NCI-H446 (cell line): ENCODE data around the gene TXNDC15.
"Not testable (repeated sequence)": the region's sequence is repeated elsewhere in the genome, so short reads cannot be mapped to it uniquely, and the experiment has no call there.

Experiments used
- DNase-seq, 2 experiments: peaks; one replicate each; lab custom pipeline; 2025; lab: John Stamatoyannopoulos, UW

Gene TXNDC15, protein sequence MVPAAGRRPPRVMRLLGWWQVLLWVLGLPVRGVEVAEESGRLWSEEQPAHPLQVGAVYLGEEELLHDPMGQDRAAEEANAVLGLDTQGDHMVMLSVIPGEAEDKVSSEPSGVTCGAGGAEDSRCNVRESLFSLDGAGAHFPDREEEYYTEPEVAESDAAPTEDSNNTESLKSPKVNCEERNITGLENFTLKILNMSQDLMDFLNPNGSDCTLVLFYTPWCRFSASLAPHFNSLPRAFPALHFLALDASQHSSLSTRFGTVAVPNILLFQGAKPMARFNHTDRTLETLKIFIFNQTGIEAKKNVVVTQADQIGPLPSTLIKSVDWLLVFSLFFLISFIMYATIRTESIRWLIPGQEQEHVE

DNA sequence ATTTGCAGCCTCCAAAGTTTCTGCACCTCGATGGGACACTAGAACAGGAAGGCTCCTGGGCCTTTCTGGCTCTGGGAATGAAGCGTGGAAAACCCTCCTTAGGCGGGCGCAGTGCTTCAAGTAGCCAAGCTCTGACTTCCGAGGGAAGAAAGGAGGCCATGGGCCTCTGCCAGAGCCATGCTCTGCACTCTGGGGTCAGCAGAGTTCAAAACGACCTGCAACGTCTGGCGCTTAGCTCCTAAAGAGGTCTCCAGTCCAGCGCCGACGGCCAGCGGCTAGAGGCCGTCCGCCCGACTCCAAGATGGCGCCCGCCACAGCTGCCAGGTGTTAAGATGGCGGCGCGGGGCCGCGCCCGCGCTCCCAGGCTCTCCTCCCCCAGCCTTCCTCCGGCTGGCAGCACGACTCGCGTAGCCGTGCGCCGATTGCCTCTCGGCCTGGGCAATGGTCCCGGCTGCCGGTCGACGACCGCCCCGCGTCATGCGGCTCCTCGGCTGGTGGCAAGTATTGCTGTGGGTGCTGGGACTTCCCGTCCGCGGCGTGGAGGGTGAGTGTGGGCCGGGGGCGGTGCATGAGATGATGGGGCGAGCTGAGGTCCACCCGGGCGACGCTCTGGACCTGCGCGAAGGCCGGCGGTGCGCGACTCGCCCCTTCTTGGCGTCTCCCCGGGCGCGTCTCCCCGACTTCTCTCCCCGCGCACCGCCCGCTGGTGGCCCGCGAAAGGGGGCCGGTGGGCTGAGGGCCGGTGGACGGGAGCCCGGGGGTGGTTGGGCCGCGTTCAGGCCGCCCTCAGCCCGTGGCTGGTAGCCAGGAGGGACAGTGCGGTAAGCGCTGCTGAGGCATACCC lies at the start of gene TXNDC15:
TSS of gene TXNDC15 (plus strand) at position 385 of the 844 bp plus-strand sequence. CDS start at position 442, 57 bp downstream.
- peak; percentile 49 to 87 for DNase-seq

DNA sequence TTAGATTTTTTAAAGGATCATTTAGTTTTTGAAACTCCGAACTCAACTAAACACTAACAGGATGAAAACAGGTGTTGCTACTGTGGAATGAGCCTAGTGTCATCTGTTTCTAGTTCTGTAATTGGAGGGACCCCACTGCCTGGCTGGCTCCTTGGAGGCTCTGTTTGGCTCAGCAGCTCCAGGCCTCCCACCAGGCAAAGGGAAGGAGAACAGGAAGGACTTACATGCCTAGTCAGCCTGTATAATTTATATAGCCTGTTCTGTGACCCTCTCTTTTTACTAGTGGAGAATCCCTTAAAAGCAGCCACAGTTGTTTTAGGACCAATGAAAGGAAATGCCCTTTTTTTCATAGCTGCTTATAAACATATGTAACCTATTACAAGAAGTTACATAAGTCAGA lies 49.5 kb upstream of the TXNDC15 start:
- no peak for DNase-seq

GRCh38 chr5:134825212-134825611 lies 49.0 kb upstream of the TXNDC15 start:
- no peak for DNase-seq

- no peak for DNase-seq
Observed at GRCh38 chr5:134833340-134834032, 40.7 kb upstream of the TXNDC15 start.

- DNase-seq: no peak
Observed at GRCh38 chr5:134835623-134836022, 38.5 kb upstream of the TXNDC15 start.

DNA sequence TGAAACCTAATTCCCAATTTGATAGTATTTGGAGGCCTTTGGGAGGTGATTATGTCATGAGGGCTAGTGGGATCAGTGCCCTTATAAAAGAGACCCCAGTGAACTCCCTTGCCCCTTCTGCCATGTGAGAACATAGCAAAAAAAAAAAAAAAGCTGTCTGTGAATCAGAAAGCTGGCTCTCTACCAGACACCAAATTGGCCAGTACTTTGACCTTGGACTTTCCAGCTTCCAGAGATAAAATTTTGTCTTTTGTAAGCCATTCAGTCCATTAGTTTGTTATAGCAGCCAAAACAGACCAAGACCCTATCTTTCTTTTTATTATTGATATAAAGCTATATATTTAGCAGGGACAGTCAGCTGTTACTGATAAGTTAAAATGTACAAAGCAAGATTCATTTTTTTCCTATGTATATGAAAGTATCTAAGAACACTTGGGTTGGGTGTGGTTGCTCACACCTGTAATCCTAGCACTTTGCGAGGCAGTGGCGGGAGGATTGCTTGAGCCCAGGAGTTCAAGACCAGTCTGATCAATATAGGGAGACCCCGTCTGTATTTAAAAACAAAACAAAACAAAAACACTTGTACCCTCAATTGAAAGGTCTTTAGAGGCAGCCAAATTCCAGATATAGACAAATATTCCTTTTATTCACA lies 36.5 kb upstream of the TXNDC15 start:
- no peak for DNase-seq

- DNase-seq: not testable (repeated sequence)
Observed at GRCh38 chr5:134838361-134838760, 35.8 kb upstream of the TXNDC15 start.

DNA sequence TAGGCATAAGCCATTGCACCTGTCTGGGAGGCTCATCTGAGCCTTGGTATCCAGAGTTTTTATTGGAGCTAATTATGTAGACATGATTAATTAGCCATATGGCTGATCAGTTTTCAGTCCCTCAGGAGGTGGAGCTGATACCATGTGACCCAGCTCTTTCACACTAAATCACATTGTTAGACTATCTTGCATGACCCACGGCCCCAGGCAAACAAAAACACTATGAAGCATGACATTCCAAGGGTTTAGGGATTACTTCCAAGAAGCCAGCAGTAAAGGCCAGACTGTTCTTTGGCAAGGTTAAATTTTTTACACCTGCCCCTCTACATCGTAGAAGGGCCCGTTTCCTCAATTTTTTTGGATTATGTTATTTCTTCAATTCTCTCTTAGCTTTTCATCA lies 33.4 kb upstream of the TXNDC15 start:
- no peak for DNase-seq

GRCh38 chr5:134844252-134844651 lies 29.9 kb upstream of the TXNDC15 start:
- DNase-seq: no peak

- DNase-seq: no peak
Observed at GRCh38 chr5:134845335-134845851, 28.8 kb upstream of the TXNDC15 start.

GRCh38 chr5:134845852-134846640 lies 28.1 kb upstream of the TXNDC15 start, which contains the start of gene C5orf24:
TSS of gene C5orf24 (plus strand) at chr5:134845968. CDS start at chr5:134854901, 8,933 bp downstream.
- DNase-seq: peak; percentile 89 to 97

DNA sequence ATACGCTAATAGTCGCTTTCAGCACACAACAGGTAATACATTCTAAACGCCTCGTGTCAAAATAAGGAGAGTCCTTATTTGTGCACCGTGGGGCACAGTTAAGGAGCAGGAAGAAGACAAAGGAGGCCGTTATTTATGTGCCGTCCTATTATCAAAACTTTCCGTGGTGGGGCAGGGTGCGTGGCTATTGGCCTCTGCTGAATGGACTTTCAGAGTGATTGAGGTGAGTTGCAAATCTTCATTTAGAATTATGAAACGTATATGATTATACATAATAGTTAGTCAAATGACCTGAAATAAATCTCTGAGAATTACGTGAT lies 27.6 kb upstream of the TXNDC15 start:
- DNase-seq: no peak

DNA sequence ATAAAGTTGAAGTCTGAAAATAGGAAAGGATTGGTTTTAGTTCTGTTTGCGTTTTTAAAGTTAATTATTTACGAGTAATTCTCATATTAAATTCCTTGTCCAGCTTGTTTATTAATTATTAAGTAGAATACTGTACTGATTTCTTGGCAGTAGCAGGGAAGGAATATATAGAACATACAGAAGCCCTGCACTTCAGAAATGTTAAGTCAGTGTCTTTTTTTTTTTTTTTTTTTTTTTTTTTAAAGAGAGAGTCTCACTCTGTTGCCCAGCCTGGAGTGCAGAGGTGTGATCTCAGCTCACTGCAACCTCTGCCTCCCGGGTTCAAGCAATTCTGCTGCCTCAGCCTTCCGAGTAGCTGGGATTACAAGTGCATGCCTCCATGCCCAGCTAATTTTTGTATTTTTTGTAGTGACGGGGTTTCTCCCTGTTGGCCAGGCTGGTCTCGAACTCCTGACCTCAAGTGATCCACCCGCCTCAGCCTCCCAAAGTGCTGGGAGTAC lies 24.7 kb upstream of the TXNDC15 start:
- not testable (repeated sequence) for DNase-seq

- DNase-seq: peak in 1 of 2 experiments; percentile 20
Observed at GRCh38 chr5:134851307-134851923, 22.8 kb upstream of the TXNDC15 start.

- DNase-seq: not testable (repeated sequence)
Observed at GRCh38 chr5:134856465-134856864, 17.7 kb upstream of the TXNDC15 start.

GRCh38 chr5:134857401-134857800 lies 16.8 kb upstream of the TXNDC15 start:
- DNase-seq: no peak

GRCh38 chr5:134864707-134865106 lies 9.5 kb upstream of the TXNDC15 start:
- no peak for DNase-seq

DNA sequence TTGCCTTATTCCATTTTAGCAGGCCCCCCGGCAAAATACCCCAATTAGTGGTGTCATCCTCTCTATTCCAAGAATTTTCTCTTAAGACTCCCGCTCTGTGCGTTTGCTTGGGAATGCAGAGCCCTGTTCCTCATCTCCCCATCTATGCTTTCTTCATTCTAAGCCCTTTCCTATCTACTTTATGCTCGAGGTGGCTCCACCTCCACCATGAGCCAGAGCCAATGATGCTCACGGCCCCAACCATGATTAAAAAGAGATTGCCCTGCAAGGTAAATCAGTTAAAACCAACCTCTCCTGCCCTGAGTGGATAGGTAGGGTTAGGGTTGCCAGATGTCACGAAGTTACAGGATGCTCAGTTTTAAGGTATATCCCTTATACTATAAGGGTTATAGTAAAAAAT lies 677 bp upstream of the TXNDC15 start:
- DNase-seq: peak in 1 of 2 experiments; percentile 15

DNA sequence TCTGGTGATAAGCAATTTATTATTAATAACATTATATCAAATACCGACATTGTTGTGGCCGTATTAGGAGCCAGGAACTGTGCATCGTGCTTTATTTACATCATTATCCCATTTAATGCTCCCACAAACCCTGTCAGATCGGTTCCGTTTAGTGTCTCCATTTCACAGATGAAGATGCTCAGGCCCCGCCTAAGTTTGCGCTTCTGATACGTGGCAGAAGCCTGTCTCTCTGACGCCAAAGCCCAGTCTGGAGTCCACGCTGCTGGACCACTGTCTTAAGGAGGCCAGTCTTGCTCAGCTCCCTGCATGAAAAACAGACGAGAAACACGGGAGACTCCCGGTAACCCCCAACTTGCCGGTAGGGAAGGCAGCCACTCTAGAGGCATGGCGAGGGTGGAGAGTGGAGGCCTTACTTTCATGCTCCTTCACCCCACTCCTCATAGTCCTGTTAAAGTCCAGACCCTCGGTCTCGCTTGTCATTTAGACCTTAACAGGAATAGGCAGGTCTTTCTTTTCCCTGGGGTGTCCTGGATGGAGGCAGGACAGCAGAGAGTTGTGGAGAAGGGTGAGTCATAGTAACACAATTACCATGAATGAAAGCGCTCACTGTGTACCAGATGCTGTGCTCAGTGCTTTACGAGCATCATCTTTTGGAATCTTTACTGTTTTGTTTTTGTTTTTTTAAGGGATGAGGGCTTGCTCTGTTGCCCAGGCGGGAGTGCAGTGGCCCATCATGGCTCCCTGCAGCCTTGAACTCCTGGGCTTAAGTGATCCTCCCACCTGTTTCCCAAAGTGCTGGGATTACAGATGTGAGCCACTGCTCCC lies 872 bp downstream of the TXNDC15 start:
- DNase-seq: peak; percentile 33 to 50
